PC-3 (cell line): Measurements from ENCODE around the gene NRDE2. TPM values are rescaled to one million over a fixed set of nuclear protein-coding genes. Genes with fewer than 3 reads are reported as not detected.

ENCODE experiments used
- ATAC-seq: fragments of 200-7000 bp; cut with Tn5 transposase; 2 replicates; pipeline ENCODE4 v1.9.1; 2020; ENCODE audit warnings: mild to moderate bottlenecking, moderate library complexity
- BruUV-seq: library from RNA; stranded (reverse); fragments of 400-500 nt; replicated peaks from 2 replicates; lab custom pipeline; 2021; lab: Mats Ljungman, UMichigan
- CTCF ChIA-PET: fragments of 300-600 bp; sonication (Branson Sonifier 250); formaldehyde crosslinking; loops from one replicate; lab custom pipeline; 2022; ENCODE audit warnings: antibody characterized with exemption; lab: Charles Lee
- POLR2A ChIA-PET: fragments of 300-600 bp; sonication (Branson Sonifier 250); formaldehyde crosslinking; loops from one replicate; lab custom pipeline; 2022; ENCODE audit warnings: antibody characterized with exemption; ENCODE audit not compliant: unreplicated experiment; lab: Charles Lee
- DNase-seq: peaks from one replicate; pipeline ENCODE4 v3.0.0-alpha.2; 2015
- H2AFZ ChIP-seq: fragments of 300-600 bp; sonication (generic); 2 replicates; pipeline ENCODE4 v1.6.0; 2016; ENCODE audit warnings: antibody characterized with exemption, low read length
- H3F3A ChIP-seq: fragments of 300-600 bp; sonication (generic); one replicate; pipeline ENCODE4 v1.6.0; 2017; ENCODE audit warnings: antibody characterized with exemption, low read length, control low read depth, mild to moderate bottlenecking; ENCODE audit not compliant: unreplicated experiment
- H3K27ac ChIP-seq: fragments of 300-600 bp; sonication (generic); 2 replicates; pipeline ENCODE4 v1.5.1; 2016; ENCODE audit warnings: mild to moderate bottlenecking, low read length
- H3K27me3 ChIP-seq: fragments of 300-600 bp; sonication (generic); 2 replicates; pipeline ENCODE4 v1.6.1; 2016; ENCODE audit warnings: low read length, mixed read lengths
- H3K36me3 ChIP-seq: fragments of 300-600 bp; sonication (generic); 2 replicates; pipeline ENCODE4 v1.6.1; 2016; ENCODE audit warnings: low read depth, mixed run types, low read length, mixed read lengths
- H3K4me1 ChIP-seq: fragments of 300-600 bp; sonication (generic); 2 replicates; pipeline ENCODE4 v1.5.1; 2016; ENCODE audit warnings: low read length; ENCODE audit not compliant: insufficient read depth
- H3K4me2 ChIP-seq: fragments of 300-600 bp; sonication (generic); 2 replicates; pipeline ENCODE4 v1.6.0; 2016; ENCODE audit warnings: low read length
- H3K4me3 ChIP-seq: fragments of 300-600 bp; sonication (generic); 2 replicates; pipeline ENCODE4 v1.5.1; 2016; ENCODE audit warnings: mild to moderate bottlenecking, low read length, mixed read lengths
- H3K79me2 ChIP-seq: fragments of 300-600 bp; sonication (generic); 2 replicates; pipeline ENCODE4 v1.6.1; 2017; ENCODE audit warnings: low read length, mixed read lengths
- H3K9ac ChIP-seq: fragments of 300-600 bp; sonication (generic); 2 replicates; pipeline ENCODE4 v1.6.0; 2016; ENCODE audit warnings: mild to moderate bottlenecking, low read length
- H3K9me2 ChIP-seq: fragments of 300-600 bp; sonication (generic); replicated peaks from 2 replicates; pipeline ENCODE4 v1.6.1; 2016; ENCODE audit warnings: mixed run types, low read length, mixed read lengths
- H3K9me3 ChIP-seq: fragments of 300-600 bp; sonication (generic); 2 replicates; pipeline ENCODE4 v1.6.1; 2016; ENCODE audit warnings: low read length, mixed read lengths
- H4K20me1 ChIP-seq: fragments of 300-600 bp; sonication (generic); 2 replicates; pipeline ENCODE4 v1.6.1; 2016; ENCODE audit warnings: low read length, mixed read lengths
- EZH2 ChIP-seq: fragments of 300-600 bp; sonication (generic); IDR thresholded peaks from one replicate; pipeline ENCODE4 v1.6.1; 2017; ENCODE audit warnings: antibody characterized with exemption, mild to moderate bottlenecking, low read length; ENCODE audit not compliant: unreplicated experiment
- EZH2phosphoT487 ChIP-seq: fragments of 300-600 bp; sonication (generic); IDR thresholded peaks from 2 replicates; pipeline ENCODE4 v1.6.1; 2018; ENCODE audit warnings: mild to moderate bottlenecking, antibody characterized with exemption, low read length, borderline replicate concordance
- intact Hi-C: fragments of 100-400 bp; cut with micrococcal nuclease; formaldehyde crosslinking; loops from 2 replicates; pipeline ENCODE4 v1.9.0; 2023
- total RNA-seq: library from RNA; depleted of rRNA; stranded (reverse); fragments of >200 nt; gene quantifications from 2 replicates; pipeline ENCODE4 v1.2.3, GENCODE V29; 2014
- TF ChIP-seq, protein P1 (sequence below): fragments of 300-600 bp; sonication (generic); conservative IDR thresholded peaks from 2 replicates; pipeline ENCODE4 v1.5.1; 2017; ENCODE audit warnings: antibody characterized with exemption, low read depth, mild to moderate bottlenecking, low read length

NRDE2 gene
- total RNA-seq, 1 experiment from 2014 or later = 18.3 TPM

DNA sequence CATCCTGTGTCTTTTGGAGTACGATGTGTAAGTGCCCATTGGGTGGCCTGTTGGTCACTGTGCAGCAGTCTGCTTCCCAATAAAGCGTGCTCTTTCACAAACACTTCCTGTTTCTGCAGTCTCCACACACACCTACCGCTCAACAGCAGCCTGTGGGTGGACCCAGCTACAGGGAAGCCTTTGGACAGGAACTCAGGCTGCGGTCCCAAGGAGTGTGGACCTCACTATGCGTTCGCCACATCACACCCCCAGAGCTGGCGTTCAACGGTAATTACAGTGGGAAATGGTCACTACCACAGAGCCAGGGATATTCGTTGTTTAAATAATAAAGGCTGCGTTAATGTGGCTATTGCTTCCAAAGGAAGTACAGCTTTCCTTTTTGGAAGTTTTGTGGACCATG, 59.2 kb downstream of the NRDE2 start:
- H3K27ac ChIP-seq = no peak overlapping the region
- ATAC-seq (no peak), DNase-seq (no peak)
- H2AFZ ChIP-seq = no peak overlapping the region
- intact Hi-C loops = no loop called here
- no peaks in the 10 kb centered on the region for H3K27me3 ChIP-seq
- H4K20me1 ChIP-seq = 0 out of 2 replicates have a peak, but pooled peaks cover 4% of the 10 kb centered on the region
- no peak overlapping the region for H3K4me2 ChIP-seq
- H3K9me2 ChIP-seq = no peaks in the 10 kb centered on the region
- ChIA-PET POLR2A (no interaction called here), CTCF (no interaction called here)
- no peak overlapping the region for H3K4me3 ChIP-seq
- no TSS peak for BruUV-seq
- TF ChIP-seq, protein P1, sequence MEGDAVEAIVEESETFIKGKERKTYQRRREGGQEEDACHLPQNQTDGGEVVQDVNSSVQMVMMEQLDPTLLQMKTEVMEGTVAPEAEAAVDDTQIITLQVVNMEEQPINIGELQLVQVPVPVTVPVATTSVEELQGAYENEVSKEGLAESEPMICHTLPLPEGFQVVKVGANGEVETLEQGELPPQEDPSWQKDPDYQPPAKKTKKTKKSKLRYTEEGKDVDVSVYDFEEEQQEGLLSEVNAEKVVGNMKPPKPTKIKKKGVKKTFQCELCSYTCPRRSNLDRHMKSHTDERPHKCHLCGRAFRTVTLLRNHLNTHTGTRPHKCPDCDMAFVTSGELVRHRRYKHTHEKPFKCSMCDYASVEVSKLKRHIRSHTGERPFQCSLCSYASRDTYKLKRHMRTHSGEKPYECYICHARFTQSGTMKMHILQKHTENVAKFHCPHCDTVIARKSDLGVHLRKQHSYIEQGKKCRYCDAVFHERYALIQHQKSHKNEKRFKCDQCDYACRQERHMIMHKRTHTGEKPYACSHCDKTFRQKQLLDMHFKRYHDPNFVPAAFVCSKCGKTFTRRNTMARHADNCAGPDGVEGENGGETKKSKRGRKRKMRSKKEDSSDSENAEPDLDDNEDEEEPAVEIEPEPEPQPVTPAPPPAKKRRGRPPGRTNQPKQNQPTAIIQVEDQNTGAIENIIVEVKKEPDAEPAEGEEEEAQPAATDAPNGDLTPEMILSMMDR = no peak
- TF ChIP-seq EZH2 = no peak
- TF ChIP-seq EZH2phosphoT487 = no peak
- no peak overlapping the region for H3K9ac ChIP-seq
- H3K36me3 ChIP-seq = peaks cover 49% of the 10 kb centered on the region
- no peaks in the 10 kb centered on the region for H3K9me3 ChIP-seq
- no peaks in the 10 kb centered on the region for H3F3A ChIP-seq
- no peaks in the 10 kb centered on the region for H3K79me2 ChIP-seq
- H3K4me1 ChIP-seq = no peaks in the 10 kb centered on the region

- H3K4me3 ChIP-seq = no peak overlapping the region
- POLR2A ChIA-PET = no interaction called here
- H3K9me3 ChIP-seq = no peaks in the 10 kb centered on the region
- DNase-seq (no peak), ATAC-seq (no peak)
- H2AFZ ChIP-seq = no peak overlapping the region
- H3F3A ChIP-seq = no peaks in the 10 kb centered on the region
- H3K9me2 ChIP-seq = no peaks in the 10 kb centered on the region
- no peaks in the 10 kb centered on the region for H3K4me1 ChIP-seq
- H3K4me2 ChIP-seq = no peak overlapping the region
- H4K20me1 ChIP-seq = 0 out of 2 replicates have a peak, but pooled peaks cover 10% of the 10 kb centered on the region
- BruUV-seq = no TSS peak
- intact Hi-C loops = no loop called here
- TF ChIP-seq, protein P1 = no peak
- no peak for TF ChIP-seq EZH2phosphoT487
- TF ChIP-seq EZH2 = no peak
- CTCF ChIA-PET = no interaction called here
- no peaks in the 10 kb centered on the region for H3K79me2 ChIP-seq
- H3K27ac ChIP-seq = no peak overlapping the region
- no peaks in the 10 kb centered on the region for H3K27me3 ChIP-seq
- peaks cover 80% of the 10 kb centered on the region for H3K36me3 ChIP-seq
- no peak overlapping the region for H3K9ac ChIP-seq
Measured at GRCh38 chr14:90268420-90268819, 63.3 kb downstream of the NRDE2 start.

GRCh38 chr14:90266441-90267154, 65.1 kb downstream of the NRDE2 start:
- Histone ChIP-seq H3K9ac (no peak overlapping the region), H3K4me3 (no peak overlapping the region), H3K9me3 (no peaks in the 10 kb centered on the region), H3K36me3 (peaks cover 74% of the 10 kb centered on the region), H3K27me3 (no peaks in the 10 kb centered on the region), H3K27ac (no peak overlapping the region), H3K9me2 (no peaks in the 10 kb centered on the region), H3K4me1 (no peaks in the 10 kb centered on the region), H3K4me2 (no peak overlapping the region), H4K20me1 (0 out of 2 replicates have a peak, but pooled peaks cover 10% of the 10 kb centered on the region), H3F3A (no peaks in the 10 kb centered on the region), H2AFZ (no peak overlapping the region), H3K79me2 (no peaks in the 10 kb centered on the region)
- TF ChIP-seq, protein P1 = no peak
- TF ChIP-seq EZH2phosphoT487 (no peak), EZH2 (no peak)
- no TSS peak for BruUV-seq
- ChIA-PET CTCF (interaction anchor here (0.6 kb wide), 1 partner anchor 385 kb away, joined by 3 read pairs; no protein-coding TSS in a partner anchor), POLR2A (no interaction called here)
- no peak for ATAC-seq
- DNase-seq = no peak
- intact Hi-C loops = no loop called here
